ENCODE data around the gene THOP1.

Gene THOP1

DNA sequence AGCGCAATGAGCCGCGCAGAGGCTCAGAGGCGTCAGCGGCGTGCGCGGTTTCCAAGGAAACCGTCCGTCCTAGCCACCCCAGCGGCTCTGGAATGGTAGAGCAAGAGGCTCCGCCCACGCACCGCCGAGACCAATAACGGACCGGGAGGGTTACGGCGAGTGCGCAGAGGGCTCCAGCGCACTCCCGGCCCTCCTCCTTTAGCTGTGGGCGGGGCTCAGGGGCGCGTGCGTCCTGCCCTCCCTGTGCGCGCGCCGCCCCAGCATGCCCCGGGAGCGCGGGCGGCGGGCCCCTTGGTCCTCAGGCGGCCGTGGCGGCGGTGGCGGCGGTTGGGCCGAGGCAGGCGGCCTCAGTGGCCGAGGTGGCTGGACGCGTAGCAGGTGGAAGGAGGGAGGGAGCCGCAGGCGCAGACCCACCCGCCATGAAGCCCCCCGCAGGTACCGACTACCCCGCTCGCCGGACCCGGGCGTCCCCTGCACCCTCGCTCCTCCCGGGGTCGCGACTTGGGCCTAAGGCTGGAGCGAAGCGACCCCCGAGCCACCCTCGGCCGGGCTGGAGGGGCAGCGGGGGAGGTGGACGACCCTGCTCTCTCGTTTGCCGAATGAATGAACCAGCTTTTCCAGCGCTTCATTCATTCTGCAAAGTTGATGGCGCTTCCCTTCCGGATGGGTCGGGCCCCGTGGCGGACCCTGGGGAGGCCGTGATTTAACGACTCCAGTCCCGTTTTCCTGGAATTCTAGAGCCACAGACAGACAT lies at the start of gene THOP1:
THOP1 (plus strand) TSS at position 260 of the 754 bp plus-strand sequence; CDS start at position 420, 160 bp downstream.
- FAIRE-seq, result no peak

DNA sequence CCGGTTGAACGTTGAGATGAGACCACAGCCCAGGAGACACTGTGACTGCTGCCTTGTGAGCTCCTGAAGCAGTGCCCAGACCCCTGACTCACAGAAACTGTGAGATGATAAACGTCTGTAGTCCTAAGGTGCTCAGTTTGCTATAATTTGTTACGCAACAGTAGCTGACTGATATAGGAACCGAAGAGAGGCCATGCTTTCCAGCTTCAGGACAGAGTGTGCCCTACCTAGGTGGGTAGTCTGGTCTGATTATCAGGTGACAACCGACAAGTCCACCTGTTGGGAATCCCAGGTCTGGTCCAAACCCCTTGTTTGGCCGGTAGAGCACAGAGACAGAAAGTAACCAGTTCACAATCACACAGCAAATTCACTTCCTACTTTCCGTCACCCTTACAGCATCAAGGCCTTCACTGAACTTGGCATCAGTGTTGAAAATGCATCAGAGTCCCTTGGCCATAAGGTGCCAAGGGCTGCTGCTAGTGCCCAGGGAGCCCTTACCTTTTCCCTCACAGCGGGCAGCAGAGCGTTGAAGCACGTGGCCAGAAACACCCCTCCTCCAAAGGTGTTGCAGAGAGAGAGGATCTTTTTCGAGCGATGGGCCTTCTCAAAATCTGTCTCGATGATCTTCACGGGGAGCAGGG lies 48.6 kb upstream of the THOP1 start:
- no peak for FAIRE-seq

DNA sequence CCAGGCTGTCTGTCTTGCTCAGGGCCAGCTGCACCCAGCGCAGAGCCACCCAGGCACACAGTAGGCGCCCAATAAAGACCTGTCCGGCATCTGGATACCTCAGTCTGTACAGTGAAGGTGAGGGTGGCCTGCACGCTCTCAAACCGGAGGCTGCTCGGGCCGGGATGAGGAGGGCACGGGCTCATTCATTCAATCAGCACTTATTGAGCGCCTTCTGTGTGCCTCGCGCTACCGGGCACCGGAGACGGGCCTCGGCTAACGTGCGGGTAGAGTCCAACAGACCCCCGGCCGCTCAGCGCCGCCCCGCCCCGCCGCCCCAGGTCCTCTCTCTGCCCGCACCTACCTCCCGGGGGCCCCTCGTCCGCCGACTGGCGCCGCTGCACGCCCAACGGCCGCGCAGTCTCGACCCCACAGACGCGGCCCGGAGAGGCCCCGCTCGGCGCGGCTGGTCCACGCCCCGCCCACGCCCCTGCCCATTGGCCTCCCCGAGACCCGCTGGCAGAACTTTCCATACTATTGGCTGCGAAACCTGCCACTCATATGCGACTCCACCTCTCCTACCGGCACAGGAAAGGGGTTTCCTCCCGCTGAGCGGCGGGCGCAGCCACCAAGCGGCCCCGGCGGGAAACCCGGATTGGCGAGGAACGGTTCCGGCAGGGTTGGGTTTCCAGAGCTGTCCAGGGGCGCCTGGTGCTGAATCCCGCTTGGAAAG lies 45.5 kb upstream of the THOP1 start, which contains the start of gene SLC39A3:
SLC39A3 (minus strand) TSS at position 416 of the 712 bp plus-strand sequence. CDS start 2,760 bp downstream, outside the sequence.
- no peak for FAIRE-seq

DNA sequence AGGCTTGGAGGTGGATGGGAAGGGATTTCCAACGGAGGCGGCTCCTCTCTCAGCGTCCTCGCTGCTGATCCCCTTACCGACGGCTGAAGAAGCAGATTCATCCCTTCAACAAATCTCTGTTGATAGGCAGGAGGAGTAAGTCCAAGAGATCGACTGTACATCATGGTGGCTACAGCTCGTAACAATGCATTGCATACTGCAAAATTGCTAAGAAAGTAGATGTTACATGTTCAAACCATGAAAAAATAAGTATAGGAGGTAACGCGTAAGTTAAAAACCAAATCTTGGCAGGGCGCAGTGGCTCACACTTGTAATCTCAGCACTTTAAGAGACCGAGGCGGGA lies 45.0 kb upstream of the THOP1 start:
- FAIRE-seq, result no peak

DNA sequence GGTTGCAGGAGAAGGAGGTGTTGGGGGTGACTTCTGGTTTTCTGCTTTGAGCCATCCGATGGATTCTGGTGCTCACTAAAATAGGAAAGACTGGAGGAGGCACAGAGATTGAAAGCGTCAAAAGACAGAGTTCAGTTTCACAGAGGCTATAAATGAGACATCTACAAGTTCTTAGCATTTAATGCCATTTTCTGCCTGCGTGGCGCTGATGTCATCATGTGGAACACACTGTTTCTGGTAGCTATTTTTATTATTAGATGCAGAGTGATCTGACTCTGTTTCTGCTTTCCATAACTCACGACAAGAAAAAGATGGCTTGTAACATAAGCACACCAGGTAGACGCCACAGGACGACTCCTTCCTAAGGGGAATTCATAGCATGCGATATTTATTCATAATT lies 42.2 kb upstream of the THOP1 start:
- FAIRE-seq, result no peak

DNA sequence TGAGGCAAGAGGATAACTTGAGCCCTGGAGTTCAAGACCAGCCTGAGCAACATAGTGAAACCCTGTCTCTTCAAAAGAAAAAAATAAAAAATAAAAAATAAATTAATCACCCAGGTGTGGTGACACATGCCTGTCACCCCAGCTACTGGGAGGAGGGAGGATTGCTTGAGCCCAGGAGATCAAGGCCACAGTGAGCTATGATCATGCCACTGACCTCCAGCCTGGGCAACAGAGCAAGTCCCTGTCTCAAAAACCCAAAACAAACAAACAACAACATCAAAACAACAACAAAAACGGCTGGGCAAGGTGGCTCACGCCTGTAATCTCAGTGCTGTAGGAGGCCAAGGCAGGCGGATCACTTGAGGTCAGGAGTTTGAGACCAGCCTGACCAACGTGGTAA lies 41.2 kb upstream of the THOP1 start:
- FAIRE-seq, result no peak

DNA sequence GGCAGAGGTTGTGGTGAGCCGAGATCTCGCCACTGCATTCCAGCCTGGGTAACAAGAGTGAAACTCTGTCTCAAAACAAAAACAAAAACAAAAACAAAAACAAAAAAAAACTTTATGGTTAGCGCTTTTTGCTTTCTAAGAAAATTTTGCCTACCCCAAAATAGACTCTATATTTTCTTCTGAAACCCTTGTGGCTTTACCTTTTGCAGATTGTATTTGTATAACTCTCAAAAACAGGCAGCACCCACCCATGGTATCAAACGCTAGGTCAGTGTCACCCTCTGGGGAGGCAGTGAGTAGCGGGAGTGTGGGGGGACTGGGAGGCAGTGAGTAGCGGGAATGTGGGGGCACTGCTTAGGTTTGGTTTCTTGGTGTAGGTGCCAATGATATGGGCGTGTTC lies 38.0 kb upstream of the THOP1 start:
- FAIRE-seq, result no peak

DNA sequence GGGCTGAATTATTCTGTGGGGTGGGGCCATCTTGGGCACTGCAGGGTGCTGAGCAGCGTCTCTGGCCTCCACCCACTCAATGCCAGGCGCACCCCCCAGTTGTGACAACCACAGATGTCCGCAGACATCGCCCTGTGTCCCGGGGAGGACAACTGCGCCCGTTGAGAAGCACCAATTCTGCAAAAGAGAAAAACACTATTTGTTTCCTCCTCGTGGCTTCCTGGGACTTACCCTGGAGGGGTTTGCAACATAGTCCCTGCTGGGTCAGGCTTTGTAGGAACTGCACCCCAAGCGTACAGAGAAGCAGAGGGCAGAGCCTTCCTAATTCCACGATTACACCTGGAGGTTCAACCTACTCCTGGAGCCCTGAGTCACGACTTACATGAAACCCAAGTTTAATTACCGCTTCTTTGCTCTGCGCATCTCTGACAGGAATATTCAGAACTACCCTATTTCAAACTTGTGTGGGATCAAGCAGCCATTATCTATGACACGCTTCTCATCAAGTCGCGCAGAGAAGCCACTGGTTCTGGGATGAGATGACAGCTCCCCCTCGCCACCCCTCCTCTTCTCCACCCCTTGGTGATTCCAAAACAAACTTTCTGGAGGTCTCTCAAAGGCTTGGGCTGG lies 34.4 kb upstream of the THOP1 start:
- FAIRE-seq, result no peak

DNA sequence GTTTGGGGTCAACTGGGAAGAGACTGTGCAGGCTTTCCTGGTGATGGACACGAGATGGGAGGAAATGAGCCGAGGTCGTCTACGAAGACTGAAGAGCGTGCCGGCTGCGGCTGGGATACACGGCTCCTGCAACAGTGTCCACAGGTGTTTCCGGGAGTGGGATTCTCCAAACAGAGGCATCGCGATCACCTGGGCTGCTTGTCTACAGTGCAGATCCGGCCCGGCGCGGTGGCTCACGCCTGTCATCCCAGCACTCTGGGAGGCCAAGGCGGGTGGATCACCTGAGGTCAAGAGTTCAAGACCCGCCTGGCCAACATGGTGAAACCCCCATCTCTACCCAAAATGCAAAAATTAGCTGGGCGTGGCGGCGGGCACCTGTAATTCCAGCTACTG lies 33.9 kb upstream of the THOP1 start:
- FAIRE-seq, result no peak

DNA sequence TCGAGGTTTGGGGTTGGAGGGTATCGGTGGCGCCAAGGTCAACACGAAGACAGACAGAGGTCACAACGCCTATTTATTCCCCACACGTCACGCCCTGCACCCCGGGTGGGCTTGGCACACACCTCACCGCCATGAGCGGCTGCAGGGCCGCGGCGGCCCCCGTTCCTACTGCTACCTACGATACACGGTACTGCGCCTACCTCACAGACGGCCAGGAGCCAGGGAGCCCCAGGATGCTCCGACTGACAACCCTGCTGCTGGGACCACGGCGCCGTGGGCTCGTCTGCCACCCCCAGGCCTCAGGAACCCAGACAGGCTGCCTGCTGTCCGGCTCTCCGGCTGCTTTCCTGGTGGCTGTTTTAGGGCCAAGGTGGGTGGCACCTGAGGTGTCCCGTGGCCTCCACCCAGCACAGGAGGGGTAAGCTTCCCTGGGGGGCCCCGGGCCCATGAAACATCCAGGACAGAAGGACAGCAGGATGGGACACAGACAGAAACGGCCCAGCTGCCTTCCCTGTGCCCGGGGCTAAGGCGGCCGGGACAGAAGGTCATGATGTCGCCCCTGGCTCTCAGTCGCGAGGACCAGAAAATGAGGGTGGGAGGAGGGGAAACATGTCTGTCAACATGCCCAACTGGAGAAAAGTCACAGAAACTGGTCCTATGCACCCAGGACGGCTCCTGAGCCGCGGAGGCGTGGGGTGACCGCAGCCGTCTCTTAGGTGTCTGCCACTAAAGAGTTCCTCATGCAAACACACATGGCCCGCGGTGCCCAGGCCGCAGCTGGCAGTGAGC lies 30.4 kb upstream of the THOP1 start:
- no peak for FAIRE-seq

DNA sequence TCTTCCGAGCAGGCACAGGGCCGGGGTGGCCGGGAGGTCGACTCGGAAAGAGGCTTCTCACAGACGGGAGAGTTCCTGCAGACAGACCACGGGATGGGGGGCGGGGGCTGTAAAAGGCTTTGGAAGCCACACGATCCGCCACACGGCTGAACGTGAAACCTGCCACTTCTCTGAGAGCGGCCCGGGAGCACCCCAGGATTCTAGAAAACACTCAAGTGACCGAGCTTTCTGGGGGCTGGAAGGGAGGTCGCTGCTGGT lies 29.9 kb upstream of the THOP1 start:
- FAIRE-seq, result no peak

DNA sequence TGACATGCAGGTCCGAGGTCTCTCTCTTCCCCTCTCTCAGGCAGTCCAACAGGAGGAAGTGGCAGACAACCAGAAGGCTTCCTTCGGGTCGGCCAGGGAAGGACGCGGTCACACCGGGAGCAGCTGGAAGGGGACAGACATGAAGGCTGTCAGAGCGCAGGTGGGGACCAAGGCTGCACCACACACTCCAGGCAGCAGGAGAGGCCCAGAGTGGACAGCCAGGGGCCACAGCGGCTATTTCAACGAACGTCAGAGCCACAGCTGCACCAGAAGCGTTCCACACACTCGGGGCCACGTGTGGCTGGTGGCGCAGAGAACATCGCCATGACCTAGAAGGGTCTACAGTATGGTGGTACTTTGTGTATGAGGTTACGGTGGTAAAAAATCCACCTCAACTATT lies 29.5 kb upstream of the THOP1 start:
- no peak for FAIRE-seq

DNA sequence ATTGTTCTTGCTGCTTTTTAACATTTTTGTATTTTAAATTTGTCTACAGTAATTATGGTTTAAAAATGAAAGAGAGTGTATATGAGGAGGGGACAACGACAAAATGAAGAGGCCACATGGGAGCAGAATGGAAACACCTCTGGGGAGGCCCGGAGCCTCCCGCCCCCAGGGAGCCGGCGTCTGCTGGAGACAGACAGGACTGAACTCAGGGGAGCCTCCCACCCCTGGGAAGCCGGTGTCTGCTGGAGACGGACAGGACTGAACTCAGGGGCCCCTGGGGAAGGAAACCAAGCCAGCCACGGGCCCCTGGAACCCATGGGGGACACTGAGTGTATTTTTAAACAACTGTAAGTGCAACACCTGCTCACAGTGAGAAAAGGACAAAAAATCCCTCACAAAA lies 28.8 kb upstream of the THOP1 start:
- FAIRE-seq, result no peak

DNA sequence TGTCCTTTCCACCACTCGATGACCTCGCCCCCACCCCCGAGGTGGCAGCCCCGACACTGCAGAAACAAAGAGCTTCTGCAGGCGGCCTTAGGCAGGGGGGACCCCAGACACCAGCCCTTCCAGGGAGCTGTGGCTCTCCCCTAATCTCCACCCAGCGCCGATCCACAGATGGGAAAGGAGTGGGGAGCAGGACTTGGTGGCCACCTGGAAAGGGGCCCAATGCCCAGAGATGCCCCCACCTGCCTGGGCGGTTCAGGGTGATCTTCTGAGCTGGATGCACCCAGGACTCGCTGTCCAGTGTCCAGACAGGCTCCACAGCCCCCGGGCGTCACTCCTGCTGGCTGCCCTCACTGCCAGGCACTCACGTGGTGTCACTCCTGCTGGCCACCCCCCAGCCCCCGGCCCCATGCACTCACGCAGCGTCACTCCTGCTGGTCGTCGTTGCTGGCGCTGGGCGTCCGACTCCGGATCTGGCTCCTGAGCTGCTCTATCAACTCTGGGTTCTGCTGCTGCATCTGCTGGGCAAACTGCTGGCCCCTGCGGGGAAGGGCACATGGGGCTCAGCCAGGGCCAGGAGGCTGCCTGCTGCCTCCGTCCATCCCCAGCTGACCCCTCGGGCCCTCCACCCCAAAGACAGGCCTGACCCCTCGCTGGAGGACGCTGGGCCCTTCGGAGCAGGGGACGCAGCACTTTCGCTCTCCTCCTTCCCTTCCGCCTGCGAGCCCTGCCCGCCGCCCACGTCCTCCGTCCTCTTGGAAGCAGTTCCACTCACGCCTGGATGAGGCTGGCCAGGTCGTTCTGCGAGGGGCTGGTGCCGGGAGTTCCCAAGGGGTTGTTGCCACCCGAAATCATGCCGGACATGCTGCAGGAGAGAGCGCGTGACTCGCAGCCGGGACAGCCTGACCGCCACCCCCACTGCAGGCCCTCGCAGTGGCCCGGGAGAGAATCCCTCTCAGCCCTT lies 28.1 kb upstream of the THOP1 start:
- FAIRE-seq, result no peak

DNA sequence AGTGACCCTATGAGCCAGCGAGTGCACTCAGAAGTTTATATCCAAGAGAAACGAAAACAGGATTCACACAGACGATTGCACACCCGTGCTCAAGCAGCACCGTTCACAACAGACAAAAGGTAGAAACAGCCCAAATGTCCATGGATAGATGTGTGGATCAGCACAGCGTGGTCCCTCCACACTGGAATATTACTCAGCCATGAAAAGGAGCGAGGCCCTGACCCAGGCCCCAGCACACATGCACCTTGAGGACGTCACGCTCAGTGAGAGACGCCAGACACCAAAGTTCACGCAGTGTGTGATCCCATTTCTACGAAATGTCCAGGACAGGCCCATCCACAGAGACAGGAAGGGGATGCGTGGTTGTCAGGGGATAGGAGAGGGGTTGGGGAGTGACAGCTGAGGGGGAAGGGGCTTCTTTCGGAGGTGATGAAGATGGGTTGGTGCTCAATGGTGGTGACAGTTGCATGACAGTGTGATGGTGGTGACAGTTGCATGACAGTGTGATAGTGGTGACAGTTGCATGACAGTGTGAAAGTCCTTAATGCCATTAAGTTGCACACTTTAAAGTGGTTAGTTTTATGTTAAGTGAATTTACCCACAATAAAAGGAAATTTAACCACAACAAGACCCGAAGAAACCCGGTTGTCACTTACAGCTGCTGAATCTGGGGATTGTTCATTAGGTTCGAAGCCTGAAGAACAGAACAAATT lies 26.5 kb upstream of the THOP1 start:
- no peak for FAIRE-seq

DNA sequence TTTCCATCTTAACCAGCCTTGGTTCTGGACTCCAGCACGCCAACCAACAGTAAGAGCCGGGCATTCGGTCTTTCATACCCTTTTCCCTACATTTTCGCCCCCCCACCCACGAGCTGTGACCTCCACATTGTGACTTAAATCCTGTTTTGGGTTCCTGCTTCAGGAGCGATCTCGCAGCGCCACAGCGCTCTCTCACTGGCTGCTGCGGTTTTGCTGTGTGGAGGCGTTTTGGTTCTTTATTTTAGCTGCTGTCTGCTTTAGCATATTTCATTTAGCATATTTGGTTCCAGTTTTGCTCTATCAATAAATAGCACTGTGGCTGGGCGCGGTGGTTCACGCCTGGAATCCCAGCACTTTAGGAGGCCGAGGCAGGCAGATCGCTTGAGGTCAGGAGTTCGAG lies 25.9 kb upstream of the THOP1 start:
- FAIRE-seq, result no peak

DNA sequence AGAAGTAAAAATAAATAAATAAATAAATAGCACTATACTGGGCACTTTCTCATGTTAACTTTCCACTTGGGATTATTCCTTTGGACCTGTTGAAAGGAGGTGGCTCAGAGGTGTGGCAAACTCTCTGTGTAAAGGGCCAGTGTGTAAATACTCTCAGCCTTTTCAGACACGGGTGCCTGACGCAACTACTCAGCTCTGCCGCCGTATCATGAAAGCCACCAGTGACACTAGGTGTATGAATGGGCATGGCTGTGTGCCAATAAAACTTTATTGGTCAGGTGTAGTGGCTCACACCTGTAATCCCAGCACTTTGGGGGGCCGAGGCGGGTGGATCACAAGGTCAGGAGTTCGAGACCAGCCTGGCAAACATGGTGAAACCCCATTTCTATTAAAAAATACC lies 25.3 kb upstream of the THOP1 start:
- FAIRE-seq, result no peak

DNA sequence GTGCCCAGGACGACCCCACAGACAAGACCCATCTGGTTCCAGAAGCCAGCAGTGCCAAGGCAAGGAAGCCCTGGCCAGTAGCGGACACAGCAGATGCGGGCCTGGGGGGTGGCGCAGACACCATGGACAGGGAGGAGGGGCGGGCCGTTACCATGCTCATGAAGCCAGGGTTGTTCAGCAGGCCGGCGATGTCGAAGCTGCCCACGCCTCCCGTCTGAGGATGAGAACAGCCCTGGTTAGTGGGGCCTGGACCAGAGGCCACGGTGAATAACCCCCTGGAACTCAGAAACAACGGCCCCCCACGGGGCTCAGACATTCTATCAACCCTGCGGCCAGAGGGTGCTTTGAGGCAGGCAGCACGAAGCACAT lies 24.0 kb upstream of the THOP1 start:
- no peak for FAIRE-seq

DNA sequence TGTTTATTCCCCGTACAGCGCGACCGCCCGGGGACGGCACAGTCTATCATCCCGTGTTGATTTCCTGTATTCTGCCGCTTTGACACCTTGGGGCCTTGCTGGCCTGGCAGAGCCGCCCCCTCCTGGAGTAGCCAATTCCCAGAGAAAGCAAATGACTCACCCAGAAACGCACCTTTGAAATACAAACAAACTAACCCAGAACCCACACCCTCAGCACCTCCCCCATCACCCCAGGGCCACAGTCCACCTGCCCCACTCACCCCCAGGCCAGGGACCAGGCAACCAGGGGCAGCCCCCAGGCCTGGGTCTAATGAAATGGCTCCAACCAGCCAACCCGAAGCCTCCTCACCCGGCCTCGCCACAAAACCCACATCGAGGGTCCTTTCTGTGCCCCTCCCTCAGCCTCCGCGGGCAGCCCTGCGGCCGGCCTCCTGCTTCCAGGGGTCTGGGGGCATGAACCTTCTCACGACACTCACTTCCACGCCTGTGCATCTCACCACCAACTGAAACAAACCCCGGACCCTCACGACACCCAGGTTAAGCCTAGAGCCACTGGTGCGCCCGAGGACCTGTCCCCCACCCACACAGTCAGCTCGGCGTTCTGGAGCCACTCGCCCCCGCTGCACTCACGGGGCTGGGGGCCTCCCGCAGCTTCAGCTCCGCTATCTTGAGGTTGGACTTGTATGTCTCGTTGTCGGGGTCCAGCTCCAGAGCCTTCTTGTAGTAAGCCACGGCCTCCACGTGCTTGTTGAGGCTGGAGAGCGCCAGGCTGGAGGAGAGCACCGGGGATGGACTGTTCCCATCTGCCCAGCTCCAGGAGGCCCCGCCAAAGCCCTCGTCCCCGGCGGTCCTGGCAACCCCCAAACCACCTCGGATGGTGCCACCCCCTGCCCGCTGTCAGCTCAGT lies 23.2 kb upstream of the THOP1 start:
- no peak for FAIRE-seq
